ENCODE results near the gene ZYX.
"Not testable (repeated sequence)": the region's sequence is repeated elsewhere in the genome, so short reads cannot be mapped to it uniquely, and the experiment has no call there.

The ZYX gene

DNA sequence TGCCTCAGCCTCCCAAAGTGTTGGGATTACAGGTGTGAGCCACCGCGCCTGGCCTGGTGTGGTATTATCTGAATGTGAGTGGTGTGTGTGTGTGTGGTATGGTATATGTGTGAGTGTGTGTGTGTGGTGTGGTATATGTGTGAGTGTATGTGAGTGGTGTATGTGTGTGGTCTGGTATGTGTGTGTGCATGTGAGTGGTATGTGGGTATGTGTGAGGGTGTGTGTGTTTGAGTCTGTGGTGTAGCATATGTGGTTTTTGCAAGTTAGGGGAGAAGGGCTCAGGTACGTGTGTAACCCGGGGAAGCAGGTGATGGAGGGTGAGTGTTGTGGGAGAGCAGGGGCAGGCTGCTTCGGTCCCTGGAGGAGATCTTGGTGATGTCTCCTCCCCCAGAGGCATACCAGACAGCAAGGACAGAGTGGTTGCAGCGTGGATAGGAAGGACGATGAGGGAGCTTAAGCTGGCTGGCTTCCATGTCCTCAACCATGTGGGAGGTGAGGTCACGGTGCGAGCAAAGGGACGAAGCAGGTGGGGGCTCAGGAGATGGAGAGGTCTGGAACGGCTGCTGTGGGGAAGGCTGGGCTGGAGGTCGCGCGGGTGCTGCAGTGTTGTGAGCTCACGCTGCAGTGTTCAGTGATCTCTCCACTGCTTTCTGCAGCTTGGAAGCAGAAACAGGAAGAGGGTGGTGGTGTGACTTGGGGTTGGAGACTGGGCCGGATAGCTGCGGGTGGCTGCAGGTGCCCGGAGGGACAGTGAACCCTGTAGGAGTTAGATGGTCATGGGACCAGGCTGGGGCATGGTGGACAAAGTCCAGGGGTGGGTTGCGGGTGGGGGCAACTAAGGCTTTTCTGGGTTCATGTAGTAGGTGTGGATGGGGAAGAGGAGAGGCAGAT, 5.0 kb downstream of the ZYX start:
- DNase-seq, result no peak

DNA sequence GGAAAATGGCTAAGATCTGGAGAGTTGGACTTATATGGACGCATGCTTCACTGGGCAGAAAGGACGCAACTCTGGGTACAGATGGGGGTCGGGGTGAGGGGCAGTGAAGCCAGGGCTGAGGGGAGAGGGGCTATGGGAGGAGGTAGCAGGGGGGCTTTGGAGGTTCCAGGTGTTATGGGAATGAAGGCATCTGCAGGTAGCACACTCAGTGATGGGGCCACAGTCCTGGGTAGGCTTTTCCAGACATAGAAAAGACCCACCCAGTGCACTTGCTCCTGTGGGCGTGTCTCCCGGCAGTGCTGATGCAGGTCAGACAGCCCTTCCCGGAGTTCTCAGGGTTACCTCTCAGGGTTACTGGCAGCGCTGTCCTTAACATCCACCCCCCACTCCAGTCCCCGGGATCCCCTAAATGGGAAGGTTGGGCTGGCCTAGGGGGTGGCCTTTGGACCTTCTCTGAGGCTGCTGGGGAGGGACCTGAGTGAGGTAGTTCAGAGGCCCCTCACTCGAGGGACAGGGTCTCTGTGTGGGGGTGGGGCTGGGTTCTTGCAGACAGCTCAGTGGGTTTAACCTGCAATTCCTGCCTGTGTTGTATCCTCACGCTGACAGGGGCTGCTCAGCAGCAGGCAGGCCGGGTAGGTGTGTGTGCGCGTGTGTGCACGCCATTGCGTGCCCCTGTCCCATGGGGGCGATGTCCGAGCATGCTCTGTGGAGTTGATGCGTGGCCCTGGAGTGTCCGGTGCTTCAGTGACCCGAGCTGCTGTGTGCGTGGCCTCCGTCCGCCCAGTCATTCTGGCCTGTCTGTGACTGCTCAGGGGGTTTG, 6.2 kb downstream of the ZYX start:
- no peak for DNase-seq

DNA sequence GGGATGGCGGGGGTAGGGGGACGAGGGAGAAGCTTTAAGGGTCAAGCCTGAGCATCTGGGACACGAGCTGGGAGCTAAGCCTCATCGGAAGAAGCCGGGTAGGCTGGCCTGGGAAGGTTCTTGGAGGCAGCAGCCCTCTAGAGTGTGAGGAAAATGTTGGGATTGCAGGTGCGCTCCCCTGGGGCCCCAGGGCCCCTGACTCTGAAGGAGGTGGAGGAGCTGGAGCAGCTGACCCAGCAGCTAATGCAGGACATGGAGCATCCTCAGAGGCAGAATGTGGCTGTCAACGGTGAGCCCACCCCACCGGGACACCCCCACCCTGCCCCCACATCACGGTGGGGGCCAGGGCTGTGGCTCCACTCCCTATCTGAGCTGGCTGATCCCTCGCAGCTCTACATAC, 6.9 kb downstream of the ZYX start:
- DNase-seq, result no peak

DNA sequence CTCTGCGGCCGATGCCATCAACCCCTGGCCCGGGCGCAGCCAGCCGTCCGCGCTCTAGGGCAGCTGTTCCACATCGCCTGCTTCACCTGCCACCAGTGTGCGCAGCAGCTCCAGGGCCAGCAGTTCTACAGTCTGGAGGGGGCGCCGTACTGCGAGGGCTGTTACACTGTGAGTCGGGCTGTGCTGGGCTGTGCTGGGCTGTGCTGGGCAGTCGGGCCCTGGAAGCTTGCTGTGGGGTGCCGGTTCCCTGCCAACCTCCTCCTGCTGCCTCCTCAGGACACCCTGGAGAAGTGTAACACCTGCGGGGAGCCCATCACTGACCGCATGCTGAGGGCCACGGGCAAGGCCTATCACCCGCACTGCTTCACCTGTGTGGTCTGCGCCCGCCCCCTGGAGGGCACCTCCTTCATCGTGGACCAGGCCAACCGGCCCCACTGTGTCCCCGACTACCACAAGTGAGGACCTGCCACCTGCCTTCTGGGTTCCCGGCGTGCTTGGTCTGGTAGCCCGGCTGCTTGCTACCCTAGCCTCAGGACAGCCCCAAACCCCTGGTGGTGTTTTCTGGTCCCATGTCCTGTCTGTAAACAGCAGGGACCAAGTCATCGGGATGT, 7.5 kb downstream of the ZYX start:
- no peak for DNase-seq

GRCh38 chr7:143389316-143390103, 8.4 kb downstream of the ZYX start:
- no peak for DNase-seq

- no peak for DNase-seq
These were observed 9.1 kb downstream of the ZYX start for GRCh38 chr7:143390104-143390772.

DNA sequence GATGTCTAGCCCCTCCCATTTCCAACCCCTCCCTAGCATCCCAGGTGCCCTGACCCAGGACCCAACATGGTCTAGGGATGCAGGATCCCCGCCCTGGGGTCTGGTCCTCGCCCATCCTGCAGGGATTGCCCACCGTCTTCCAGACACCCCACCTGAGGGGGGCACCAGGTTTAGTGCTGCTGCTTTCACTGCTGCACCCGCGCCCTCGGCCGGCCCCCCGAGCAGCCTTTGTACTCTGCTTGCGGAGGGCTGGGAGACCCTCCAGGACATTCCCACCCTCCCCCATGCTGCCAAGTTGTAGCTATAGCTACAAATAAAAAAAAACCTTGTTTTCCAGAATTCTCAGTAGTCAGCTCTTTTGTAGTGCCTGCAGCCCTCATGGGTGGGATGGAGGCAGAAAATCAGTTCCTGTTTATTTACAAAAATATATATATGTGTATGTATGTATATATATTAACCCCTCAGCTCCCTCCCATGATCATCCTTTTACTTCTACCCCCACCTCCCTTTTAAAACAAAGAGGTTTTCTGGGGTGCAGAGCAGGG, 9.7 kb downstream of the ZYX start:
- DNase-seq, result no peak

DNA sequence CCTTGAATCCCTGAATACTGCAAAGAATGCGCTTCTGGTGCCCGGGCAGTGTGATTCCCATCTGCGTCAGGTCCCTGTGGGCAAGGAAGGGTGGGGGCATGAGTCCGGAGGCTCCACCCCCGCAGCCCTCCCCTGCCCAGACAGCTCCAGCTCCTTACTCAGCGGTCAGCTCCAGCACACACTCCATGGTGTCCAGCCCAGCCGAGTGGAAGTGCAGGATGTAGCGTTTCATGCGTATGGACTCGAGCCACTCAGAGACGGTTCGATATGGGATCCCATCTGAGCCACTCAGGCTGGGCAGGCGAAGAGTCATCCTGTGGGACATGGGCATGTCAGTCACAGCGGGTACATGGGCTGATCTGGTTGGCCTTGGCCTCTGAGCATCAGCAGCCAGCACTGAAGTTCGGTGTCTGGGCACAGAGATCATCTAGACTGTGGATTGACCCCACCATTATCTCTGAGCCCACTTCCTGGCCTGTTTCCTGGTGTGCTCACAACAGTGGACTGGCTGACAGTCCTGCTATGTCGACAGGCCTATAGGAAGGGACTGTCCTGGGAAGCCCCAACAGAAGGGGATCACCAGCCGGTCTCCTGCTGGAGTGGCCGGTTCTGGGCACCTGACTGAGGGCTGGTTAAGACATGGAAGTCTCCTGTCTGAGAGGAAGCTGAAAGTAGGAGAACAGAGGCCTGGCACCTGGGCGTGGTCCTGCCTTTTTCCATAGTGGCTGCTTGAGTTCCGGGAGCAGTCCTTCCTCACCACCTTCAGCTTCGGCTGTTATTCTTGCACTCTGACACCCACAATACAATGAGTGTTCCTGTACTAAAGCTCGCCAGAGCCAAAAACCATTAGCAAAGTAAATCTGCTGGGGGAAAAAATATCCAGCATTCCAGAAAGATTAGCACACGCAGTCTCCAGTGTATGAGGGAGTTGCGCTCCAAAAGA, 10.6 kb downstream of the ZYX start:
- no peak for DNase-seq

GRCh38 chr7:143392427-143392826, 11.3 kb downstream of the ZYX start:
- not testable (repeated sequence) for DNase-seq

DNA sequence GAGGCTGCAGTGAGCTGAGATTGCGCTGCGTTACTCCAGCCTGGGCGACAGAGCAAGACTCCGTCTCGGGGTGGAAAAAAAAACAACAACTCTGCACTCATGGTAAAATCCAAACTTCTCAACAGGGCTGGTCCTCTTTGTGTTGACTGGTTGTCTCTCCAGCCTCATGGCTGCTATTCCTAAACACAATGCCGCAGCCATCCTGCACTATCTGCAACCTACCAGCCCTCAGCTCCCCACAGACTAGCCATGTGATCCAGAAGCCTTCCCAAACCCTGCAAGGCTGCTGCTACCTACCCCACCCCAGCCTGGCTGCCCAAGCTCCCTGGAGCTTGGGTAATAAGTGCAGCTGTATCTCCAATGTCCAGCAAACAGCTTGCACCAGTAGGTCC, 11.7 kb downstream of the ZYX start:
- DNase-seq, result no peak

- no peak for DNase-seq
These were observed 12.3 kb downstream of the ZYX start for GRCh38 chr7:143393267-143394041.

DNA sequence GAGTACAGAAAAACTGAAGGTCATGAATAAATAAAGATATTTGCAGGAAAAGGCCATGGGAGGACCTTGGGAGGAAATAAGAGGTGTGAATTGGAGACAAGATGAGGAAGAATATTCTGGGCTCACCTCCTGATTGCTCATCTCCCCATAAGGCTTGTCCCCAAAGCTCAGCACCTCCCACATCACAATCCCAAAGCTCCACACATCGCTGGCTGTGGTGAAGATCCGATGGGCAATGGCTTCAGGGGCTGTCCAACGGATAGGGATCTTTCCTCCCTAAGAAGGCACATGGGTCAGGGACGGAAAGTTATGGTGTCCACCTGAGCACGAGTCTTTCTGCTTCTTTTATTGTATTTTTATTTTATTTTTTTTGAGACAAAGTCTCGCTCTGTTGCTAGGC, 12.9 kb downstream of the ZYX start:
- no peak for DNase-seq

- no peak for DNase-seq
These were observed 13.6 kb downstream of the ZYX start for GRCh38 chr7:143394777-143395176.

DNA sequence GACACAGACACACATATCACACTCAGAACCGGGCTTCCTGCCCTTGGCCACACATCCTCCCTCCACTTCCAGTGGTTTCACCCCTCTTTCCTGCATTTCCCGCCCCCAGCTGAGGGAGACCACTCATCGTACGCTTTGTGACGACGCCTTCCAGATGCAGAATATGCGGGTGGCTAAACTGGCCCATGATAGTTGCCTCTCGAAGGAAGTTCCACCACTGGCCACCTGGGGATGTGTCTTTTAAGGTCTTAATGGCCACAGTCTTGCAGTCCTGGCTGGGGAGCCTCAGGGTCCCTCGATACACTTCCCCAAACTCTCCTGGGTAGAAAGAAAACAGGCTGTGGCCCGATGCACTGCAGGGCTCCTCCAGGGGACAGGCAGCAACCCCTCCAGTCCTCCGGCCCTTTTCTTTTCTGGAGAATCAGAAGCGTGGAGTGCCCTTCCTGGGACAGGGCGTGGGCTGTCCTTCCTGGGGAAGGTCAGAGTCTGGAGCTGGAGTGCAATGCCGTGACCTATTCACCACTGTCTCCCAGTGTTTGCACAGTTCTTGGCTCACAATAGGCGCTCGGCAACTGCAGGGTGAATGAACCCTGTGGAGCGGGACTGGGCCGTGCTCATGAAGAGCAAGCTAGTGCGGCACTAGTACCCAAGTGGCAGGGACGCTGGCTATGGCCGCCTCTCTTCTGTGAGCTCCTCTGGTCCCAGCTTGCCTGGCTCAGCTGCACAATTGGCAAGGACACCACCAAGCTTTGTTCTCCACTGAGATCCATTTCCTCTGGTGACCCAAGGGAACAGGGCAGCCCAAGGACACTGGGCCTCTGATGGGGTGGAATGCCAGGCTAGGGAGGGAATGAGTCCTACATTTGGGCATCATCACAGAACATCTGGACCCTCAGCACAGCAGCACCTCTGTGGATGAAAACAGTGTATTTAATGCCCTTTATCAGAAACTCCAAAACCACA, 14.3 kb downstream of the ZYX start:
- DNase-seq, result no peak

DNA sequence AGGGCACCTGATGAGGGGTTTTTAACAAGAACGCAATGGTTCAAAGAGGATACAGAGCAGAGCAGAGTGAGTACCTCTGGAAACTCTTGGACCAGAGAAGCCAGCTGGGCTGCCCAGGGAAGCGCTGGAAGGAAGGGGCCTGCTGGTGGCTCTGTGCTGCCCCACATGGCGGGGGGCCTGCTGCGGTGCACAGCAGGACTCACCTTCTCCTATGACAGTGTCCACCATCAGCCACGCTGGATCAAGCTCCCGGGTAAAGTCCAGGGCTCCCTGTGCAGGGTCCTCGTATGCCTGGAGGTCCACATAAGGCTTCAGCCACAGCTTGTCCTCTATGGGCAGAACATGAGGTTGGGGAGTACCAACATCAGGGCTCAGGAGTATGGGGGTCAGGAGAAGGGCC, 15.0 kb downstream of the ZYX start:
- no peak for DNase-seq

GRCh38 chr7:143396625-143397556, 15.7 kb downstream of the ZYX start:
- DNase-seq, result no peak

DNA sequence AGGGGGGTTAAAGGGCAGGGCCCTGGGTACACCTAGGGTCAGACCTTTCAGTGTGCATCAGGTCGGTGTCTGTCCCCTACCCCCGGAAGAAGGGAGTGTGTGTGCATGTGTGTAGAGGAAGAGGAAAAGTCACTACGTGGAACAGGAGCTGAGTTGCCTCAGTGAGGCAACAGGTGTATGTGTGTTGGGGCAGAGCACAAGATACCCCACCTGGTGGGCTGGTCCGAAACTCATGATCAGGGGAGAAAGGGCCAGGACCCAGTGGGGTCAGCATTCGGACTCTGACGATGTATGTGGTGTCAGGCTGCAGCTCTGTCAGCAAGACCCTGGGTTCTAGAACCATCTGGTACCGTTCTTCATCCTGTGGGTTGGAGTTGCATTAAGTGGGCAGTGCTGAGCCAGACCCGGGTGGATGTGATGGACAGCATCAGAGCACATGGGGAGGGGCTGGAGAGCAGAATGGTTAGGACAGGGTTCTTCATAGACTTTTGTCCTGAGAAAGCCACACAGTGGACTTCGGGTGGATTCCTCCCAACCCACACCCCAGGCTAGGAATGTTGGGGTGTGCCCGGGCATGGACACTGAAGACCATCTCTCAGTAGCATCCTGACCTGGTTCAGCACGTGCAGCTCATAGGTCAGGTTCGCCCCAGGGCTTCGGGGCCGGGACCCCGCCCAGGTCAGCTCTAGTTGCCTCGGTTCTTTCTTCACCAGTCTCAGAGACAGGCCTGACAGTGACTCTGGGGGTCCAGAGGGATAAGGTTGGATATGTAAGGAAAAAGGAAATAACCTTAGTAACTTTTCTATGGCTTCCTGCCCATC, 16.8 kb downstream of the ZYX start:
- no peak for DNase-seq

Measured in KG1 (cell line).